DMS153 (cell line): ENCODE data around the gene KDM2A.

Source experiments
- DNase-seq: peaks from one replicate; lab custom pipeline; 2025; lab: John Stamatoyannopoulos, UW

The KDM2A gene

GRCh38 chr11:67237574-67237973 lies 118.5 kb downstream of the KDM2A start:
- DNase-seq: no peak

- DNase-seq: no peak
These were observed 120.1 kb downstream of the KDM2A start for GRCh38 chr11:67238894-67239782.

GRCh38 chr11:67239783-67240575 lies 120.9 kb downstream of the KDM2A start:
- DNase-seq: peak; percentile 98

- no peak for DNase-seq
These were observed 121.7 kb downstream of the KDM2A start for GRCh38 chr11:67240576-67241389.

GRCh38 chr11:67242548-67242947 lies 123.5 kb downstream of the KDM2A start:
- DNase-seq: no peak

- DNase-seq: no peak
These were observed 124.0 kb downstream of the KDM2A start for GRCh38 chr11:67243051-67243450.

- DNase-seq: no peak
These were observed 126.0 kb downstream of the KDM2A start for GRCh38 chr11:67245046-67245445.

GRCh38 chr11:67247946-67248550 lies 129.0 kb downstream of the KDM2A start:
- DNase-seq: no peak

GRCh38 chr11:67248653-67249052 lies 129.6 kb downstream of the KDM2A start:
- no peak for DNase-seq

GRCh38 chr11:67250059-67251043 lies 131.3 kb downstream of the KDM2A start:
- DNase-seq: no peak

- no peak for DNase-seq
These were observed 132.8 kb downstream of the KDM2A start for GRCh38 chr11:67251841-67252240.

GRCh38 chr11:67252831-67253239 lies 133.8 kb downstream of the KDM2A start:
- DNase-seq: no peak

GRCh38 chr11:67253872-67254624 lies 135.0 kb downstream of the KDM2A start:
- no peak for DNase-seq

- DNase-seq: no peak
These were observed 135.7 kb downstream of the KDM2A start for GRCh38 chr11:67254798-67255197.

- no peak for DNase-seq
These were observed 136.3 kb downstream of the KDM2A start for GRCh38 chr11:67255353-67255752.

- DNase-seq: no peak
These were observed 136.8 kb downstream of the KDM2A start for GRCh38 chr11:67255864-67256263.

GRCh38 chr11:67256477-67257135 lies 137.5 kb downstream of the KDM2A start:
- no peak for DNase-seq

- DNase-seq: no peak
These were observed 141.3 kb downstream of the KDM2A start for GRCh38 chr11:67260406-67260805.
